ENCODE data around the gene FCHSD2.
"Not testable (repeated sequence)": the region's sequence is repeated elsewhere in the genome, so short reads cannot be mapped to it uniquely, and the experiment has no call there.

The FCHSD2 gene

DNA sequence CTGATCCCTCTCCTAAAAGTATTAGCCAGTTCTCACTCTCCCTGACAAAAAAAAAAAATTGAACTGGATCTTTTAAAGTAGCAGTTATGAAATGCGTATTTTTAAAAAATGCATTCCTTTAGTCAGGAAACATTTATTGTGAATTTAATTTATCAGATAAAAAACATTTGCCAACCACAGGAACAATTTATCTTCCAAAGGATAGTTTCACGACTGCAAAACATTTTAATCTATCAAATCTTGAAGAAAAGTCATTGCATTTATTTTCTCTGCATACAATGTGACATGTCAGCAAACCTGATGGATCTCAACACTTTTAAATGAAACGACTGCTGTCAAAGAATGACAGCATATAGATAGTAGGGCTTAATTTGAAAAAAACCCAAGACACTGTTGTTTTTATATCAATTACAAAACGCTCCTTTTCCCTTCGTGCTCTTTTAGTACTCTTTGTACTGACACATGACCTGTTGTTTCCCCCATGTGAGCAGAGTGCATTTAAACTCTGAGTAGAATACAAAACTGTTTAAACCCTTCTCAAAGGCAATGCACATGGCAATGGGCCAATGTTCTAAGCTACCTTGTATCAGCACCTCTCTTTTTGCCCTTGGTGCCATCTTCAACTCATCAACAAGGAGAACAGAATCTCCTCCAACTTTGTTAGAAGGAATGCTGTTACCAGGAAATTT is 220.9 kb downstream of the FCHSD2 start:
- no peak for DNase-seq

DNA sequence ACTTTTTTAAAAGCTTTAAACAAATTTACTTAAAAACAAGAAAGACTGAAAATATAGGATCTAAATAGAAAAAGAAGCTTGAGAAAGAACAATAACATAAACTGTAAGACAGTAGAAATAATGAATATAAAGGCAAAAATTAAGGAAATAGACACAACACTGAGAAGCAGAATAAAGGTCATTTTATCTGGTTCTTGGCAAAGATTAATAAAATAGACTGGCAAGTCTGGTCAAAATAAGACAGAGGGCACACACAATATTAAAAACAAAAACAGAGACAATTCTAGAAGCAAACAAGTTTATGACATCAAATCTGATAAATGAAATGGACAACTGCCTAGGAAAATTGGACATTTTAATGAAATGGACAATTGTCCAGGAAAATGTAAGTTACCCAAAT is 222.1 kb downstream of the FCHSD2 start:
- no peak for DNase-seq

DNA sequence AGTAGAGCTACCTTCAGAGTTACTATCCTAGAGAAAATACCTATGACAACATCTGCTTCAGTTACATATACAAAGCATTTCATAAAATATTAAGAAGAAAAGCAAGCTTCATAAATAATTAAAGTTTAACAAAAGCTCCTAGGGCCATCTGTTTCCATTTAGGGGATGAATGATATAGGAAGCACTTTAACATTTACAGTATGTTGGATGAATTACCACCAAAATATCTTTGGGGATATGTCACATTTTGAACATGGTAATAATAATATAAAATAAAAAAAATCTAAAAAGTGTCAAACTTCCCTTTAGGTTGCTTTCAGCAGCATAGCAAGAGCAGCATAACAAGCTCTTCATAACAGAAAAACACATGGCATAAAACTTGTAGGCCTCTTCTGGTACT is 223.3 kb downstream of the FCHSD2 start:
- no peak for DNase-seq

DNA sequence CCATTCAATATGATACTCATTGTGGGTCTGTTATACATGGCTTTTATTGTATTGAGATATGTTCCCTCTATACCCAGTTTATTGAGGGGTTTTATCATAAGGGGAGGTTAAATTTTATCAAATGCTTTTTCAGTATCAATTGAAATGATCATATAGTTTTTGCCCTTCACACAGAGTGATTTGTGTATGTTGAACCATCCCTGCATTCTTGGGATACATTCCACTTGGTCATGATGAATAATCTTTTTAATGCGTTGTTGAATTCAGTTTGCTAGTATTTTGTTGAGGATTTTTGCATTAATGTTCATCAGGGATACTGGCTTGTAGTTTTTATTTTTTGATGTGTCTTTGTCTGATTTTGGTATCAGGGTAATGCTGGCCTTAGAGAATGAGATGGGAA is 229.9 kb downstream of the FCHSD2 start:
- DNase-seq, result no peak

DNA sequence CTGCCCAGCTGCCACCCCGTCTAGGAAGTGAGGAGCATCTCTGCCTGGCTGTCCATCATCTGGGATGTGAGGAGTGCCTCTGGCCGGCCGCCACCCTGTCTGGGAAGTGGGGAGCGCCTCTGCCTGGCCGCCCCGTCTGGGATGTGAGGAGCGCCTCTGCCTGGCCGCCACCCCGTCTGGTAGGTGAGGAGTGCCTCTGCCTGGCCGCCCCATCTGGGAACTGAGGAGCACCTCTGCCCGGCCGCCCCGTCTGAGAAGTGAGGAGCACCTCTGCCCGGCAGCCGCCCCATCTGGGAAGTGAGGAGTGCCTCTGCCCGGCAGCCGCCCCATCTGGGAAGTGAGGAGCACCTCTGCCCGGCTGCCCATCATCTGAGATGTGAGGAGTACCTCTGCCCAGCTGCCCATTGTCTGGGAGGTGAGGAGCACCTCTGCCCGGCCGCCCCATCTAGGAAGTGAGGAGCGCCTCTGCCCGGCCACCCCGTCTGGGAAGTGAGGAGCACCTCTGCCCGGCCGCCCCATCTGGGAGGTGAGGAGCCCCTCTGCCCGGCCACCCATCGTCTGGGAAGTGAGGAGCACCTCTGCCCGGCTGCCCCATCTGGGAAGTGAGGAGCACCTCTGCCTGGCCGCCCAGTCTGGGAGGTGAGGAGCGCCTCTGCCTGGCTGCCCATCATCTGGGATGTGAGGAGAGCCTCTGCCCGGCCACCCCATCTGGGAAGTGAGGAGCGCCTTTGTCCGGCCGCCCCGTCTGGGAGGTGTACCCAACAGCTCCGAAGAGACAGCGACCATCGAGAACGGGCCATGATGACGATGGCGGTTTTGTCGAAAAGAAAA is 232.3 kb downstream of the FCHSD2 start:
- DNase-seq, result not testable (repeated sequence)

DNA sequence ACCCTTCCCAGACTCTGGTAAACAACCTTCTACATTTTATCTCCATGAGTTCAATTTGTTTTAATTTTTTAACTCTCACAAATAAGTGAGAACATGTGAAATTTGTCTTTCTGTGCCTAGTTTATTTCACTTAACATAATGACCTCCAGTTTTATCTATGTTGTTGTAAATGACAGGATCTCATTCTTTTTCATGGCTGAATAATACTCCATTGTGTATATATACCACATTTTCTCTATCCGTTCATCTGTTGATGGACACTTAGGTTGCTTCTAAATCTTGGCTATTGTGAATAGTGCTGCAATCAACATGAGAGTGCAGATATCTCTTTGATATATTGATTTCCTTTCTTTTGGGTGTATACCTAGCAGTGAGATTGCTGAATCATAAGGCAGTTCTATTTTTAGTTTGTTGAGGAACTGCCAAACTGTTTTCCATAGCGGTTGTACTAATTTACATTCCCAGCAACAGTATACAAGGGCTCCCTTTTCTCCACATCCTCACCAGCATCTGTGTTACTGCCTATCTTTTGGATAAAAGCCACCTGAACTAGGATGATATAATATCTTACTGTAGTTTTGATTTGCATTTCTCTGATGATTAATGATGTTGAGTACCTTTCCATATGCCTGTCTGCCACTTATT is 234.0 kb downstream of the FCHSD2 start:
- no peak for DNase-seq

DNA sequence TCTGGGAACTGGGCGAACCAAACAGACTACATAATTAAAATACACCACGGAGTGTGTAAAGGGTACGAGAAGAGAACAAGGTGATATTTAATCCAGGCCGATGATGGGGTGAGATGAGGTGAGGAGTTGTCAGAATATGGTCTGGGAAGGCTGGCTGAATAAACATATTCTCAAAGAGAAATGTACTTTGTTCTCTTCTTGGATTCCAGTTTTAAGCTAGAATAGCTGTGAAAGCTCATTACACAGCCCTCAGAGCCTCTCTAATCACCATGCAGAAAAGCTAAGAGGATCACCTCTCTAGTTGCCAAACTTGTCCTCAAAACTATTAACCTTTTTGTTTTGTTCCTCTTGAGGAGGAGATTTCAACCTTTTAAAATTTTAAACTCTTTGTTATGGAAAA is 238.1 kb downstream of the FCHSD2 start:
- DNase-seq, result no peak

DNA sequence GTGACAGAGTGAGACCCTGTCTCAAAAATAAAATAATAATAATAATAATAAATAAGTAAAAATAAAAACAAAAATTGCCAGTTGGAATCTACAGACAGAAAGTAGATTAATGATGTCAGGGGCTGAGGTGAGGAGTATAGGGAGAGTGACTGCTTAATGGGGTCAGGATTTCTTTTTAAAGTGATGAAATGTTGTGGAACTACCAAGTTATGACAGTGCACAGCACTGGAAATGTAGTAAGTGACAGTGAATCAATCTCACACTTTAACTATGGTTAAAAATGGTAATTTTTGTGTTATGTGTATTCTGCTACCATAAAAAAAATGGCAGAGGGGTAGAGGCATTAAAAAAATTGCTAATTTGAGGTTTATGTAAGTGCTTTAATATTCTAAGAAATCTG is 240.7 kb downstream of the FCHSD2 start:
- DNase-seq, result no peak

DNA sequence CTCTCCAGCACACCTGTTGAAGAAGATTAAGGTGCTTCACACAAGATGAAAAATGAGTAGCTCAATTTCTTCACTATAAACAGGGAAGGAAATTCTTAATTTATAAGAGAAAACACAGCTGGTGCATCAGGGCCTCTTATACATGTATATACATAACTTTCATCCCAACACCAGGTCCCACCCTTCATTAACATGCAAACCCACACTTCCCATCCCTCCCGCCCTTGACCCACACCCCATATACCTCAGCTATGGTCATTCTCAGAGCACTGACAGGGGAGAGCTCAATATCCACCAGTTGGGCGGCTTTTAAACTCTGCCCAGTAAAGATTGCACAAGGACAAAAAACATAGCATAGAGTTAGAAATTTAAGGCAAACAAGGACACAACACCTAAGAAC is 242.1 kb downstream of the FCHSD2 start:
- no peak for DNase-seq

DNA sequence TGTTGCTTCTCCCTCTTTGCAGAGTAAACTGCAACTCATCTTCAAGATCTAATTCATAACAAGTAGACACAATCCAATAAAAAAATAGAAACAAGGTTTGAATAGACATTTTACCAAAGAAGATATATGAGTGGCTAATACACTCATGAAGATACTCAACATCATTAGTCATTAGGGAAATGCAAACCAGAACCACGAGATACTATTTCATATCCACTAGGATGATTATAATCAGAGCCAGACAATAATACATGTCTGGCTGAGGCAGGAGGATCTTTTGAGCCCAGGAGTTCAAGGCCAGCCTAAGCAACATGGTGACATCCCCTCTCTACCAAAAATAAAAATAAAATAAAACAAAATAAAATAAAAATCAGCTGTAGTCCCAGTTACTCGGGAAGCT is 242.9 kb downstream of the FCHSD2 start:
- DNase-seq, result no peak

DNA sequence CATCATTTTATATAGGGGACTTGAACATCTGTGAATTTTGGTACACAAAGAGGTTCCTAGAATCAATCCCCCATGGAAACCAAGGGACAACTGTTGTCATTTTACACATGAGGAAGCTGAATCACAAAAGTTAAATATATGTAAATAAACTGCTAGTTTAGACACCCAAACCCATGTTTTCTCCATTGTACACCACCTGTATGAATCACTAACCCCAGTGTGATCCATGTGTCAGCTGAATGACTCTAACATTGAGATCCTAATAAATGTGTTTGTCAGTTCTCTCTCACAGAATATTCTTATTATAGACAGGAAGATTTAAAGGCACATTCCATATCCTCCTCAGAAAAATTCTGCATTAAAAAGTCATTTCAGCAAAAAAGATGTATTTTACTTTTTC is 244.6 kb downstream of the FCHSD2 start:
- DNase-seq, result no peak

DNA sequence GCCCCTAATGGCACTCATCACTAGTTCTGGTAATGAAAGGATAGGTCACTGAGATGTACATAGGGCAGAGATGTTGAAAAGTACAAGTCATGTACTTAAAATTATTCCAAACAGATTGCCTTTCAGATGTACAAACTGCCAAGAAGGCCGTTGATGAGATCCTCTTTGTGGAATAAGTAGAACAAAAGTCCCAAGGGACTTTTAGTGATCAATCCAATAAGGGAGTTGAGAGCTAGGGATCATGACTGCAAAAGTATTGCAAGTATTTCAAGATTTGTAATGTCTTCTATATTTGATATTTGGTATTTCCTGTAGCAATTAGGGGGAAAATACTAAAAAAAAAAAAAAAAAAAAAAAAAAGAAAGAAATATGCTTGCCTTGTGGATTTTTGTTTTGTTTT is 245.7 kb downstream of the FCHSD2 start:
- no peak for DNase-seq

DNA sequence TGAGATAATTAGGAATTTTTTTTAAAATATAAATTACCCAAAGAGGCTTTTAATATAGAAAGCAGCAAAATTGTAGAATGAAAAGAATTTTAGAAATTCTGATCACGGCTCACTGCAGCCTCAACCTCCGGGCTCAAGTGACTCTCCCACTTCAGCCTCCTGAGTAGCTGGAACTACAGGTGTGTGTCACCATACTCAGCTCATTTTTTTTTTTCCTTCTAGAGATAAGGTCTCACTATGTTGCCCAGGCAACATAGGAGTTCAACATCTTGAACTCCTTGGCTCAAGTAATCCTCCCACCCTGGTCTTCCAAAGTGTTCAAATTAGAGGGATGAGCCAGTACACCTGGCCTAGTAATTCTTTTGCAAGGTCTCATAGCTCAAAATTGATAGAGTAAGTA is 251.2 kb downstream of the FCHSD2 start:
- no peak for DNase-seq

DNA sequence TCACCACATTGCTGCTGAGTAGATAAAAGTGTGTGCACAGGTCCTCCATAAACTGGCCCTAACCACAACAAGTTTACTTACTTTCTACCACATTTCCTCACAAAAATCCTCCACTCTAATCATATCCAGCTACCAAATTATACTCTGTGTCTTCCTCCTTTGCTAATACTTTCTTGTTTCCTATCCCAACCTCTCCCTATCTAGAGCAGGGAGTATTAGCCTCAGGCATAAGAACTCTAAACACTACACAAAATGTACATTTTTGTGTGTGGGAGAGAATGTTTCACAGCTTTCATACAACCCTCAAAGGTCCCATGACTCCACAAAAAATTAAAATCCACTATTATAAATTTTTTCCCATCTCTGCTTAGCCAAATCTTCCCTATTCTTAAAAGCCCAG is 255.5 kb downstream of the FCHSD2 start:
- DNase-seq, result no peak

DNA sequence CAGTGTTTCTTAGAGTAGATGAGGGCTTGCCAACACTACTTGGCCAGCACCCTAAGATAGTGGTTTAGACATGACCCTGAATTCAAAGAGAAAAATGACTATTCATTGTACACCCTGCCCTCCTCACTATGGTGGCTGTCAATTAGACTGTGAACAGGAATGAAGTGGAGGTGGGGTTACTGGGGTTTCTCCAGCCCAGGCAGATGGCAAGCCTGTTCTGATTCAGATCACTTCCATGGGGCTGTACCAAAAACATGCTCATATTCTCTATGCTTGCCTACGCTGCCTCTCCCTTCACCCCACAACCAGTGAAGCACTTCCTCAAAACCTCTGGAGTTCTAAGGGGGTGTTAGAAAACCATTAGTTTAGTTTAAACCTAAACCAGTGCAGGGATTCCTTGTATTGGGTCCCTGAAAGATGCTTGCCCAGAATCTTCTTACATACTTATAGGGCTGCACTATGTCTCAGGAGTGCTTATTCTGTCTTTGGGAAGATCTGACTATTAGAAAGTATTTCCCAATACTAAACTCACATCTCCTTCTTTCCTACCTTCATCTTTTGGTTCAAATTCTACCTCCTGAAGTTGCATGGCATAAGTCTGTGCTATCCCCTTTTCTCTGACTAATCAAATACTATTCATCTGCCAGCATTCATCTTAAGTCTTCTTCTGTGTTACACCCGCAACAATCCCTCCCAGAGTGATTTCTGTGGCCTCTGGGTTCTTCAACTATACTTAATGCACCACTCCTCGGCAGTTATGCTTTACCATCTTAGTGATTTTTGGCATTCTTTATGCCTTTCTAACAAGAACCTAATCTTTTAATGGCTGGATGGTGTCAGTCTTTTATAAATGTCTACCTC is 256.1 kb downstream of the FCHSD2 start:
- DNase-seq, result peak in 3 of 4 experiments; percentile 5 to 19 (median 15)

DNA sequence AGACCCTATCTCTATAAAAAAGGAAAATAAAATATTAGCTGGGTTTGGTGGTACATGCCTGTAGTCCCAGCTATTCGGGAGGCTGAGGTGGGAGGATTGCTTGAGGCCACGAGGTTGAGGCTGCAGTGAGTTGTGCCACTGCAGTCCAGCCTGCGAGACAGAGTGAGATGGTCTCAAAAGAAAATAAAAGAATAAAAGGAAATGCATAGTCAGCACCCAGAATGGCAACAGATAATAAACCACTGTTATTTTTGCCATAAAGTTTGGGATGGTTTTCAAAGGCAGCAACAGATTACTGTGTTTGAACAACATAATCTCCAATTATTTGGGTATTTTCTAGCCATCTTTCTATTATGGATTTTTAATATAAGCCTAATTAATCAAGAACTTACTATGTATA is 266.0 kb downstream of the FCHSD2 start:
- DNase-seq, result no peak

DNA sequence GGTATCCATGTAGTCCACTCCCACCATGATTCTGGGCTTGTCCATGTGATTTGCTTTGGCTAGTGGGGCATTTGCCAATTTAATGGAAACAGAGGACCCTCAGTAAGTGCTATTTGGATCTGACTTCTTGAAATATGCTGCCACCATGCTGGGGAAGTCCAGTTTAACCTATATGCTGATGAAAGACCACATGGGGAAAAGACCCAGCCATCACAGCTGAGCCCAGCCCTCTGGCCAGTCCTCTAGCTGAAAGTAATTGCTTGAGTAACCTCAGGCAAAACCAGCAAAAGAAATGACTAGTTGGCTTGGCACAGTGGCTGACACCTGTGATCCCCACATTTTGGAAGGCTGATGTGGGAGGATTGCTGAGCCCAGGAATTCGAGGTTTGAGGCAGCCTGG is 266.4 kb downstream of the FCHSD2 start:
- no peak for DNase-seq

DNA sequence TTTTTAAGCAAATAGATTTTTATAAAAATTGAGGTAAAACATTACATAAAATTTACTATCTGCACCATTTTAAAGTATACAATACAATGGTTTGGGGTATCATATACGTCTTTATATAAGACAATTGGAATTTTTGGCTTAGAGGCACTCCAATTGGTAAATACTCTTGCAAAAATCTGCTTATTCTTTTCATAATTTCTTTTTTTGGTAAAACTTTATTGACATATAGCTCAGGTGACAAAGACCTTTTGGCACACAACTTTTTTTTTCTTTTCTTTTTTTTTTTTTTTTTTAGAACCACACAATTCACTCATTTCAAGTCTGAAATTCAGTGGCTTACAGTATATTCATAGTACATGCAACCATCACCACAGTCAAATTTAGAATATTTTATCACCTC is 270.1 kb downstream of the FCHSD2 start:
- no peak for DNase-seq

DNA sequence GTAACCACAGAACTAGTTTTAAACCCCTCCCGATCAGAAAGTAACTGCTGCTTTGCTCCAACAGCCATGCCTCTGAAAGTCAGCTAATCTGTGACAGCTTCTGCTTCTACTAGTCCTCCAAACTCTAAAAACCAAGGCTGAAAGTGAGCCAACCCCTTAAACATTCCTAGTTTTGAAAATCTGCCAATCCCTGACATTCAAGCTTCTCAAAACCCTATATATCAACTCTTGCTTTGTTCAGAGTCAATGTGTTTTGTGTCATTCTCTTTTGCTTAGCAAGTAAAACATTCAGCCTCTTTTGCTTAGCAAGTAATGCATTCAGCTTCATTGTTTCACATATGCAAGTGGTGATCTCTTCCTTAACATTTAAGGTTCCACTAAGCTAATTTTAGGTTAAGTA is 271.0 kb downstream of the FCHSD2 start:
- no peak for DNase-seq

DNA sequence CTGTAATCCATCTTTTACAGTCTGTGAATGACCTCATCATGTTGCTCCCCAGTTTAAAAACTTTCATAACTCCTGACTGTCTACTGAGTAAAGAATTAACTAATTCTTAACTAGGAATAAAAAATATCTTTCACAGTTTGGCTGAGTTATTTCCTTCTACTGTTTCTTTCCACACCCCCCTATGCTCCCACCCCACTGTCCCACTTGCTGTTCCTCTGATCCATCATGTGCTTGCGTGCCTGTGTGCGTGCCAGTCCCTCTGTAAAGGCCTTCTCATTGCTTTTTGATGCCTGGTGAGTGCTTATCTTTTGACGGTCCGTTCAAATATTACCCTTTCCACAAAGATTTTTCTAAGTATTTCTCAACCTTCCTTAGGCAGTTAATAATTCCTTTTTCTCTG is 272.3 kb downstream of the FCHSD2 start:
- DNase-seq, result no peak

DNA sequence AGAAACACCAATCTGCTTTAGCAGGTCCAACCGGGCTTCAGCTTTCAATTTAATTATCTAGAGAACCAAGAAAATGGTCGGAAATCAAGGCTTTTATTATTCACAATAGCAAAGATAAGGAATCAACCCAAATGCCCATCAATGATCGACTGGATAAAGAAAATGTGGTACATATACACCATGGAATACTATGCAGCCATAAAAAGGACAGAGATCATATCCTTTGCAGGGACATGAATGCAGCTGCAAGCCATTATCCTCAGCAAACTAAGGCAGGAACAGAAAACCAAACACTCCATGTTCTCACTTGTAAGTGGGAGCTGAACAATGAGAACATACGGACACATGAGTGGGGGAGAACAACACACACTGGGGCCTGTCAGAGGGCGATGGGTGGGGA is 274.1 kb downstream of the FCHSD2 start:
- DNase-seq, result no peak

DNA sequence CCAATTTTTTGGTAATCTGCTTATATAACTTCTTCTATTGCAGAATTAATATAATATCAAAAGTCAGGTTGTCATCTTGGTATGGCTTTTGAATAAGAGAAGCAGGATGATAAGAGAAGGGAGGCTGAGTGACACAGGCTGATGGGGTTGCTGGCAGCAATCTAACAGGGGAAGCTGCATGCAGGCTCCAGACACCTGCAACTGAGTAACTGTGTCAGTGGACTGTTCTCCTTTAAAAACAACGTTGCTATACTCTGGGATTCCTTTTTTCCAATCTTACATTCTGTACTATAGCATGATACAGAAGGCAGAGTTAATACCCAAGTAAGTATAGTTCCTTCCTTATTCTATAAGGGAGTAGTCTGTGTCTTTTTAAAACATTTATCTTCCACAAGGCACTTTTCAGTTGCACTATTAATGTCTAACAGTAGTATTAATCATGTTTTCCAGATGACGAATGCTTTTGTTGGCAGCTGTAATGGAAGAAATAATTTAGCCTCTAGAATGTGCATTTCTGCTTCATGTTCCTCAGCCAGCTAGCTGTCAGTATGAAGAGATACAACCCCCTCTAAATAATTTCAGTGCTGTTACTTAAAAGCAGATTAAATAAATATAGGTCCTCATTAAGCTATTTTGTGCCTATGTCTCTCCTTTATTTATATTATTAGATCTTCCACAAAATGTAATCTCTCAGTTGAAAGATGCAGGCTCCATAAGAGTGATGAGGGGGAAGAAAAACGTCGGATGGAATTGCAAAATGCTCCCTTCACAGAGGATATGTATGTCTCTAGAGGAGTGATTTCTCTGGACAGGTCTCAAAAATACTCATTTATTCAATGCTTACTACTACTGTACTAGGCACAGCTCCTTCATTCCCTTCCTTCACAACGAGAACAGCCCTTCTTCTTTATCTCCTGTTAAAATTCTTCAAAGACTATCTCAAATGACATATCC is 277.1 kb downstream of the FCHSD2 start:
- DNase-seq, result no peak

Measured in suppressor macrophage (primary cell).